HG03520 (cell line): ENCODE measurements around the gene BAIAP2L2.
"Not testable (repeated sequence)": the region's sequence is repeated elsewhere in the genome, so short reads cannot be mapped to it uniquely, and the experiment has no call there.

Experiments
- ATAC-seq: cut with Tn5 transposase; IDR thresholded peaks from one replicate; pipeline ENCODE4 v1.9.1; 2021; ENCODE audit warnings: mild to moderate bottlenecking, moderate library complexity; ENCODE audit not compliant: unreplicated experiment

BAIAP2L2 gene

GRCh38 chr22:38129856-38130255 is 19.4 kb upstream of the BAIAP2L2 start:
- no peak for ATAC-seq

GRCh38 chr22:38129021-38129420 is 18.5 kb upstream of the BAIAP2L2 start:
- no peak for ATAC-seq

- no peak for ATAC-seq
Observed at GRCh38 chr22:38127869-38128268, 17.4 kb upstream of the BAIAP2L2 start.

- no peak for ATAC-seq
Observed at GRCh38 chr22:38126928-38127668, 16.6 kb upstream of the BAIAP2L2 start.

GRCh38 chr22:38125751-38126201 is 15.3 kb upstream of the BAIAP2L2 start:
- ATAC-seq, result no peak

- no peak for ATAC-seq
Observed at GRCh38 chr22:38125038-38125610, 14.6 kb upstream of the BAIAP2L2 start.

- ATAC-seq, result no peak
Observed at GRCh38 chr22:38124236-38124974, 13.9 kb upstream of the BAIAP2L2 start.

GRCh38 chr22:38122616-38123015 is 12.1 kb upstream of the BAIAP2L2 start:
- ATAC-seq, result no peak

GRCh38 chr22:38120359-38121110 is 10.1 kb upstream of the BAIAP2L2 start:
- ATAC-seq, result no peak

GRCh38 chr22:38118747-38119146 is 8.3 kb upstream of the BAIAP2L2 start:
- ATAC-seq, result not testable (repeated sequence)

GRCh38 chr22:38118182-38118581 is 7.7 kb upstream of the BAIAP2L2 start:
- ATAC-seq, result no peak

- ATAC-seq, result not testable (repeated sequence)
Observed at GRCh38 chr22:38117556-38117955, 7.1 kb upstream of the BAIAP2L2 start.

GRCh38 chr22:38115423-38116205 is 5.1 kb upstream of the BAIAP2L2 start:
- ATAC-seq, result no peak

- ATAC-seq, result no peak
Observed at GRCh38 chr22:38114484-38115398, 4.3 kb upstream of the BAIAP2L2 start.

GRCh38 chr22:38112381-38112780 is 1.9 kb upstream of the BAIAP2L2 start:
- no peak for ATAC-seq

GRCh38 chr22:38111925-38112355 is 1.5 kb upstream of the BAIAP2L2 start:
- ATAC-seq, result no peak

- ATAC-seq, result no peak
Observed at GRCh38 chr22:38110863-38111852, 674 bp upstream of the BAIAP2L2 start.

GRCh38 chr22:38109371-38110001 is 998 bp downstream of the BAIAP2L2 start:
- no peak for ATAC-seq
